ENCODE data around the gene XAF1.

The XAF1 gene

DNA sequence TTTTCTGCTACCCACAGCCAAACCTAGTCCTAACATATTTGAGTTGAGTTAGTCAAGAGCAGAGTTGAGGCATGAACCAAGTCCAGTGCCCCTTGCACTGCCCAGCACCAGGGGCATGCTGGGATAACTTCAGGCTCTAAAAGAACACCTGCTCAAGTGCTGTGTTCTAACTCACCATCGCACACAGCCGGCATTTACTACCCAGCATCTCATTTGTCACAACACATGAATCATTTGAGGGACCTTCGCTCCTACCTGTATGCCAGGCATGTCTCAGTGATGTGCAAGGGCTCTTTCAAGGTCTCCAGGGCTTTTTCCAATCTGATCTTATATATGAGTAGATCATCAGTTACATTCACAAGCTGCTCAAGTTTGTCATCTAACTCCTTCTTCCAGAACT lies 63.1 kb downstream of the XAF1 start:
- DNase-seq (ENCODE audit: low spot score) (no peak), ATAC-seq (ENCODE audit: low read depth) (no peak)
- Histone ChIP-seq H3K27me3 (ENCODE audit: insufficient read depth, poor library complexity, severe bottlenecking) (no peaks in the 10 kb centered on the region), H3K36me3 (ENCODE audit: low read depth) (no peaks in the 10 kb centered on the region), H3K27ac (ENCODE audit: poor library complexity, severe bottlenecking) (no peak overlapping the region), H3K4me3 (ENCODE audit: severe bottlenecking) (no peak overlapping the region), H3K9me3 (ENCODE audit: severe bottlenecking) (no peaks in the 10 kb centered on the region), H3K4me1 (ENCODE audit: insufficient read depth, poor library complexity, severe bottlenecking) (peaks cover 12% of the 10 kb centered on the region)
- TF ChIP-seq, protein P1, sequence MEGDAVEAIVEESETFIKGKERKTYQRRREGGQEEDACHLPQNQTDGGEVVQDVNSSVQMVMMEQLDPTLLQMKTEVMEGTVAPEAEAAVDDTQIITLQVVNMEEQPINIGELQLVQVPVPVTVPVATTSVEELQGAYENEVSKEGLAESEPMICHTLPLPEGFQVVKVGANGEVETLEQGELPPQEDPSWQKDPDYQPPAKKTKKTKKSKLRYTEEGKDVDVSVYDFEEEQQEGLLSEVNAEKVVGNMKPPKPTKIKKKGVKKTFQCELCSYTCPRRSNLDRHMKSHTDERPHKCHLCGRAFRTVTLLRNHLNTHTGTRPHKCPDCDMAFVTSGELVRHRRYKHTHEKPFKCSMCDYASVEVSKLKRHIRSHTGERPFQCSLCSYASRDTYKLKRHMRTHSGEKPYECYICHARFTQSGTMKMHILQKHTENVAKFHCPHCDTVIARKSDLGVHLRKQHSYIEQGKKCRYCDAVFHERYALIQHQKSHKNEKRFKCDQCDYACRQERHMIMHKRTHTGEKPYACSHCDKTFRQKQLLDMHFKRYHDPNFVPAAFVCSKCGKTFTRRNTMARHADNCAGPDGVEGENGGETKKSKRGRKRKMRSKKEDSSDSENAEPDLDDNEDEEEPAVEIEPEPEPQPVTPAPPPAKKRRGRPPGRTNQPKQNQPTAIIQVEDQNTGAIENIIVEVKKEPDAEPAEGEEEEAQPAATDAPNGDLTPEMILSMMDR (IDR thresholded peaks at IDR 0.05; ENCODE audit: poor library complexity, severe bottlenecking): no peak

DNA sequence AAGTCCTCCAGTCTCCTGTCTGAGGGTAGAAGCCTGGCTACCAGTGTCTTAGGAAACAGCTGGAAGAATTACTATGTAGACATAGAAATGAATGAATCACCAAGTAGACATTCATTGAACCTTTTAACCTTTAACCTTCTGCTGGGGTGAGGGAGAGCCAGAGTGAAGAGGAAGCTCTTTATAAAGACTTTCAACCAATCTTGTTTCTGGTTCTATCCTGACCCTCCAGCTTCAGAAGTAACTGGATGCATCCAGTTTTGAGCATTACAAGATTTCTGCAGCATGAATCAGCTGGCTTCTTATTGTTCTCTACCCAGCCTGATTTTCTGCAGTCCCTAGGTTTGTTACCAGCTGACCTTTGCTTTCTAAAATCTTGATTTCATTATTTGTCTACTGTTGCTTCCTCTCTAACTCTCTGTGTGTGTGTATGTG lies 67.2 kb downstream of the XAF1 start:
- H3K27me3 ChIP-seq (ENCODE audit: insufficient read depth, poor library complexity, severe bottlenecking): no peaks in the 10 kb centered on the region
- no peak overlapping the region for H3K4me3 ChIP-seq (ENCODE audit: severe bottlenecking)
- DNase-seq (ENCODE audit: low spot score) (no peak), ATAC-seq (ENCODE audit: low read depth) (peak; percentile 98)
- peak overlapping the region; percentile 87 for H3K27ac ChIP-seq (ENCODE audit: poor library complexity, severe bottlenecking)
- no peaks in the 10 kb centered on the region for H3K36me3 ChIP-seq (ENCODE audit: low read depth)
- no peaks in the 10 kb centered on the region for H3K9me3 ChIP-seq (ENCODE audit: severe bottlenecking)
- H3K4me1 ChIP-seq (ENCODE audit: insufficient read depth, poor library complexity, severe bottlenecking): peaks cover 12% of the 10 kb centered on the region
- TF ChIP-seq, protein P1 (IDR thresholded peaks at IDR 0.05; ENCODE audit: poor library complexity, severe bottlenecking): no peak
